ENCODE results near the gene TCHHL1. TPM values are rescaled to one million over a fixed set of nuclear protein-coding genes. Genes with fewer than 3 reads are reported as not detected.

TCHHL1 gene
- total RNA-seq, 1 experiment from 2014 or later, result not detected

DNA sequence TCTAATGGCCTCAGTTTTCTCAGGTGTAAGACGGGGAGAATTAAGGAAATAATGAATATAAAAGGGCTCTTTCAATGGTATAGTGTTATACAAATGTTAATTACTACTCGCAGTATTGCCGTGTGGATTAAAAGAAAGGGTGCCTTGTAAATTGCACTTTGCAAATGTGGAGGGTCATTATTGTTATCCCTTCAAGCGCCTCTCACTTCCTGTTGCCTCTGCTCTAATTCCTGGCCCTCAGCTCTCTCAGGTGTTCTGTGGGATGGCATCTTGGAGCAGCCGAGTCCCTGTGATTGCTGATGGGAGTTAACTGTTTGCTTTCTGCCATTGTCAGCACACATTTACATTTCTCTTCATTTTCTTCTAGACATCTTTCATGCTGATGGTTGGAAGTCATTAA, 45.0 kb downstream of the TCHHL1 start:
- Mint-ChIP-seq H3K27ac (peak overlapping the region; percentile 92), H3K27me3 (ENCODE audit: low read depth) (peaks cover 2% of the 10 kb centered on the region; the same call in 1 of the 2 replicates), H3K36me3 (no peaks in the 10 kb centered on the region), H3K4me1 (peaks cover 39% of the 10 kb centered on the region), H3K4me3 (peak overlapping the region; percentile 9; the same call in 1 of the 2 replicates), H3K9me3 (no peaks in the 10 kb centered on the region)
- DNase-seq (ENCODE audit: low spot score) (no peak), ATAC-seq (peak; percentile 46)
- no peak for TF ChIP-seq HMGA2 (CRISPR knock-in tag; IDR thresholded peaks at IDR 0.05)
- TF ChIP-seq, protein P1, sequence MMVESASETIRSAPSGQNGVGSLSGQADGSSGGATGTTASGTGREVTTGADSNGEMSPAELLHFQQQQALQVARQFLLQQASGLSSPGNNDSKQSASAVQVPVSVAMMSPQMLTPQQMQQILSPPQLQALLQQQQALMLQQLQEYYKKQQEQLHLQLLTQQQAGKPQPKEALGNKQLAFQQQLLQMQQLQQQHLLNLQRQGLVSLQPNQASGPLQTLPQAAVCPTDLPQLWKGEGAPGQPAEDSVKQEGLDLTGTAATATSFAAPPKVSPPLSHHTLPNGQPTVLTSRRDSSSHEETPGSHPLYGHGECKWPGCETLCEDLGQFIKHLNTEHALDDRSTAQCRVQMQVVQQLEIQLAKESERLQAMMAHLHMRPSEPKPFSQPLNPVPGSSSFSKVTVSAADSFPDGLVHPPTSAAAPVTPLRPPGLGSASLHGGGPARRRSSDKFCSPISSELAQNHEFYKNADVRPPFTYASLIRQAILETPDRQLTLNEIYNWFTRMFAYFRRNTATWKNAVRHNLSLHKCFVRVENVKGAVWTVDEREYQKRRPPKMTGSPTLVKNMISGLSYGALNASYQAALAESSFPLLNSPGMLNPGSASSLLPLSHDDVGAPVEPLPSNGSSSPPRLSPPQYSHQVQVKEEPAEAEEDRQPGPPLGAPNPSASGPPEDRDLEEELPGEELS (CRISPR knock-in tag; IDR thresholded peaks at IDR 0.05), result 0 out of 2 replicates have a peak, but pooled peaks have one; percentile 28
- CTCF ChIA-PET, result interaction anchor here (0.7 to 2.4 kb wide), 5 partner anchors 9 to 142 kb away, joined by 3 to 24 read pairs (median 7); no protein-coding TSS in a partner anchor
- POLR2A ChIA-PET, result no interaction called here

DNA sequence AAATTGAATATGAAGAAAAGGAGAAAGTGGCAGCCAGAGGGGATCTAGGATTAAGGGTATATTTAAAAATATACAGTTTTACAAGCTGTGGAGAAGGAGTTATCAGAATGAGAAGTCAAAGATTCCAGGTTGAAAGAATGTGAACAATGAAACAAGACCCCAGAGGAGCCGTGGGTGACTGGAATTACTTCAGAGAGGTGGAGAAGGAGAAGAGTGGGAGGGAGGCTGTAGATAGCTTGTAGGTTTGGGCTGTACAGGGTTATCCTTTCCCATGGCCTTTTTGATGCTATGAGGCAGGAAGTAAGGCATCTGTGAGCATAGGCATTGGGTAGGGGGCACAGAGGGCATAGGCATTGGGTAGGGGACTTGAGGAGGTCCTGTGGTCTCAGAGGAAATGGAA, 46.8 kb downstream of the TCHHL1 start:
- Mint-ChIP-seq H3K9me3 (no peaks in the 10 kb centered on the region), H3K4me3 (no peak overlapping the region), H3K4me1 (peaks cover 36% of the 10 kb centered on the region), H3K36me3 (no peaks in the 10 kb centered on the region), H3K27me3 (ENCODE audit: low read depth) (peaks cover 12% of the 10 kb centered on the region), H3K27ac (no peak overlapping the region)
- no peak for TF ChIP-seq ZNF232 (CRISPR knock-in tag; IDR thresholded peaks at IDR 0.05)
- ATAC-seq (no peak), DNase-seq (ENCODE audit: low spot score) (no peak)
- ChIA-PET POLR2A (no interaction called here), CTCF (interaction anchor here (2.4 kb wide), 1 partner anchor 11 kb away, joined by 10 read pairs; no protein-coding TSS in a partner anchor)

DNA sequence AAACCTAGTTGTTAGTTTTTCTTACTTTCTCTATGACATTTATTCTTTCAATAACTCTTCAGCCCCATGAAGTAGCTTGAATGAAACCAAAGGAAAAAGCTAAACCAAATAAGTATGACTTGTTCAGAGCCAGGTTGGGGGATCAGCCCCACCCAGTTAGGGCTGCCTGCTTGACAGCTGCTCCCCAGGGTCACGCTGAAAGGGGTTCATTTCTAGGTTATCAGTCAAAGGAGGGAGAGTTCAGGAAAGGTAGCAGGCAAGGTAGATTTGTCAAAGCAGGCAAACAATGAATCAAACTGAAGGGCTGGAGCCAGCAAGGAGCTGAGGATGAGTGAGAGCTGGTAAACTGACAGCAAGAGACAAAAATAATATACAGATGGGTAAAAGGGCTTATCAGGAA, 49.0 kb downstream of the TCHHL1 start:
- DNase-seq (ENCODE audit: low spot score) (no peak), ATAC-seq (no peak)
- Mint-ChIP-seq H3K36me3 (no peaks in the 10 kb centered on the region), H3K4me1 (peaks cover 44% of the 10 kb centered on the region), H3K27ac (no peak overlapping the region), H3K9me3 (no peaks in the 10 kb centered on the region), H3K27me3 (ENCODE audit: low read depth) (peaks cover 9% of the 10 kb centered on the region), H3K4me3 (no peak overlapping the region)
- TF ChIP-seq, protein P2, sequence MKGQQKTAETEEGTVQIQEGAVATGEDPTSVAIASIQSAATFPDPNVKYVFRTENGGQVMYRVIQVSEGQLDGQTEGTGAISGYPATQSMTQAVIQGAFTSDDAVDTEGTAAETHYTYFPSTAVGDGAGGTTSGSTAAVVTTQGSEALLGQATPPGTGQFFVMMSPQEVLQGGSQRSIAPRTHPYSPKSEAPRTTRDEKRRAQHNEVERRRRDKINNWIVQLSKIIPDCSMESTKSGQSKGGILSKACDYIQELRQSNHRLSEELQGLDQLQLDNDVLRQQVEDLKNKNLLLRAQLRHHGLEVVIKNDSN (CRISPR knock-in tag; IDR thresholded peaks at IDR 0.05), result no peak
- TF ChIP-seq, protein P3, sequence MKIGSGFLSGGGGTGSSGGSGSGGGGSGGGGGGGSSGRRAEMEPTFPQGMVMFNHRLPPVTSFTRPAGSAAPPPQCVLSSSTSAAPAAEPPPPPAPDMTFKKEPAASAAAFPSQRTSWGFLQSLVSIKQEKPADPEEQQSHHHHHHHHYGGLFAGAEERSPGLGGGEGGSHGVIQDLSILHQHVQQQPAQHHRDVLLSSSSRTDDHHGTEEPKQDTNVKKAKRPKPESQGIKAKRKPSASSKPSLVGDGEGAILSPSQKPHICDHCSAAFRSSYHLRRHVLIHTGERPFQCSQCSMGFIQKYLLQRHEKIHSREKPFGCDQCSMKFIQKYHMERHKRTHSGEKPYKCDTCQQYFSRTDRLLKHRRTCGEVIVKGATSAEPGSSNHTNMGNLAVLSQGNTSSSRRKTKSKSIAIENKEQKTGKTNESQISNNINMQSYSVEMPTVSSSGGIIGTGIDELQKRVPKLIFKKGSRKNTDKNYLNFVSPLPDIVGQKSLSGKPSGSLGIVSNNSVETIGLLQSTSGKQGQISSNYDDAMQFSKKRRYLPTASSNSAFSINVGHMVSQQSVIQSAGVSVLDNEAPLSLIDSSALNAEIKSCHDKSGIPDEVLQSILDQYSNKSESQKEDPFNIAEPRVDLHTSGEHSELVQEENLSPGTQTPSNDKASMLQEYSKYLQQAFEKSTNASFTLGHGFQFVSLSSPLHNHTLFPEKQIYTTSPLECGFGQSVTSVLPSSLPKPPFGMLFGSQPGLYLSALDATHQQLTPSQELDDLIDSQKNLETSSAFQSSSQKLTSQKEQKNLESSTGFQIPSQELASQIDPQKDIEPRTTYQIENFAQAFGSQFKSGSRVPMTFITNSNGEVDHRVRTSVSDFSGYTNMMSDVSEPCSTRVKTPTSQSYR (CRISPR knock-in tag; IDR thresholded peaks at IDR 0.05), result no peak
- no peak for TF ChIP-seq EMX1 (CRISPR knock-in tag; IDR thresholded peaks at IDR 0.05)
- TF ChIP-seq JUN (CRISPR knock-in tag; IDR thresholded peaks at IDR 0.05), result no peak
- no peak for TF ChIP-seq SOX15 (CRISPR knock-in tag; IDR thresholded peaks at IDR 0.05)
- TF ChIP-seq SMAD3 (CRISPR knock-in tag; IDR thresholded peaks at IDR 0.05; ENCODE audit: borderline replicate concordance), result no peak
- no peak for TF ChIP-seq ZNF138 (CRISPR knock-in tag; conservative IDR thresholded peaks at IDR 0.05)
- TF ChIP-seq GRHL2 (CRISPR knock-in tag; IDR thresholded peaks at IDR 0.05; ENCODE audit: insufficient replicate concordance, severe bottlenecking), result no peak
- TF ChIP-seq ZNF671 (CRISPR knock-in tag; IDR thresholded peaks at IDR 0.05), result no peak
- no peak for TF ChIP-seq FOXK1 (CRISPR knock-in tag; IDR thresholded peaks at IDR 0.05)
- TF ChIP-seq NFYB (CRISPR knock-in tag; conservative IDR thresholded peaks at IDR 0.05; ENCODE audit: low read depth), result no peak
- no peak for TF ChIP-seq ZNF416 (CRISPR knock-in tag; IDR thresholded peaks at IDR 0.05)
- CTCF ChIA-PET, result interaction anchor here (1.2 to 1.4 kb wide), 3 partner anchors 13 to 419 kb away, joined by 4 to 5 read pairs (median 4); no protein-coding TSS in a partner anchor
- POLR2A ChIA-PET, result interaction anchor here (1.1 kb wide), 1 partner anchor 9 kb away, joined by 4 read pairs; no protein-coding TSS in a partner anchor

All from WTC11 (cell line).